ENCODE data around the gene CHST15. TPM values are rescaled to one million over a fixed set of nuclear protein-coding genes. Genes with fewer than 3 reads are reported as not detected.

CHST15 gene
- total RNA-seq, 1 donor from 2014 or later: 43.8 TPM

- Mint-ChIP-seq H3K36me3 (ENCODE audit: low read depth) (no peaks in the 10 kb centered on the region), H3K27ac (ENCODE audit: unreplicated experiment) (no peak overlapping the region), H3K4me3 (ENCODE audit: unreplicated experiment) (no peak overlapping the region), H3K4me1 (ENCODE audit: low read depth) (no peaks in the 10 kb centered on the region), H3K9me3 (ENCODE audit: low read depth) (no peaks in the 10 kb centered on the region), H3K27me3 (ENCODE audit: low read depth) (peaks cover 66% of the 10 kb centered on the region)
- DNase-seq (ENCODE audit: low spot score): no peak
- TF ChIP-seq, protein P1, sequence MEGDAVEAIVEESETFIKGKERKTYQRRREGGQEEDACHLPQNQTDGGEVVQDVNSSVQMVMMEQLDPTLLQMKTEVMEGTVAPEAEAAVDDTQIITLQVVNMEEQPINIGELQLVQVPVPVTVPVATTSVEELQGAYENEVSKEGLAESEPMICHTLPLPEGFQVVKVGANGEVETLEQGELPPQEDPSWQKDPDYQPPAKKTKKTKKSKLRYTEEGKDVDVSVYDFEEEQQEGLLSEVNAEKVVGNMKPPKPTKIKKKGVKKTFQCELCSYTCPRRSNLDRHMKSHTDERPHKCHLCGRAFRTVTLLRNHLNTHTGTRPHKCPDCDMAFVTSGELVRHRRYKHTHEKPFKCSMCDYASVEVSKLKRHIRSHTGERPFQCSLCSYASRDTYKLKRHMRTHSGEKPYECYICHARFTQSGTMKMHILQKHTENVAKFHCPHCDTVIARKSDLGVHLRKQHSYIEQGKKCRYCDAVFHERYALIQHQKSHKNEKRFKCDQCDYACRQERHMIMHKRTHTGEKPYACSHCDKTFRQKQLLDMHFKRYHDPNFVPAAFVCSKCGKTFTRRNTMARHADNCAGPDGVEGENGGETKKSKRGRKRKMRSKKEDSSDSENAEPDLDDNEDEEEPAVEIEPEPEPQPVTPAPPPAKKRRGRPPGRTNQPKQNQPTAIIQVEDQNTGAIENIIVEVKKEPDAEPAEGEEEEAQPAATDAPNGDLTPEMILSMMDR (IDR thresholded peaks at IDR 0.05): no peak
These were observed 130.5 kb downstream of the CHST15 start for GRCh38 chr10:123962756-123963530.

DNA sequence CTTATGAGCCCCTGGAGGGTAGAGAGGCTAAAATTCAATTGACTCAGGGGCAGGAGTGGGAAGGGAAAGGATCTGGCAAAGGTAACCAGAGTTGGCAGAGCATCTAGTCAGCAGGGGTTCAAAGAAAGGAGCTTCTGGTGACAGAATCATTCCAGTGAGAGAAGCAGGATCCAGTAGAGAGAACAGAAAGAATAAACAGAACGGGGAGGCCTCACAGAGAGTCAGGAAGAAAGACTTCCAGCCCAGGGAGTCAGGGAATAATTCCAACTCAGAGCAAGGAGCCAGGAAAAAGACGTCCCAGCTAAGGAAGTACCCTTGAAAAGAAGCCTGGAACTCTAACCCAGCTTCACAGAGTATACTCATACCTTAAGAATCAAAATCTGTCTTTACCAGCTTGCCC, 135.2 kb downstream of the CHST15 start:
- no peak for DNase-seq (ENCODE audit: low spot score)
- Mint-ChIP-seq H3K4me3 (ENCODE audit: unreplicated experiment) (no peak overlapping the region), H3K9me3 (ENCODE audit: low read depth) (no peaks in the 10 kb centered on the region), H3K4me1 (ENCODE audit: low read depth) (no peaks in the 10 kb centered on the region), H3K27me3 (ENCODE audit: low read depth) (peaks cover 42% of the 10 kb centered on the region), H3K36me3 (ENCODE audit: low read depth) (no peaks in the 10 kb centered on the region), H3K27ac (ENCODE audit: unreplicated experiment) (no peak overlapping the region)
- TF ChIP-seq, protein P1 (IDR thresholded peaks at IDR 0.05): no peak

Other genes with a start within 250 kb of the CHST15 start
- gene CPXM2, start 201.8 kb downstream of the CHST15 start, total RNA-seq: not detected in 3 replicates

All from chondrocyte (in vitro differentiated cells).